ENCODE results near the gene RBM19. TPM values are rescaled to one million over a fixed set of nuclear protein-coding genes. Genes with fewer than 3 reads are reported as not detected.

The RBM19 gene
- total and polyA plus RNA-seq, 2 of the 4 experiments (the other 2 are of a cell fraction), result 18.7 to 19.2 TPM

DNA sequence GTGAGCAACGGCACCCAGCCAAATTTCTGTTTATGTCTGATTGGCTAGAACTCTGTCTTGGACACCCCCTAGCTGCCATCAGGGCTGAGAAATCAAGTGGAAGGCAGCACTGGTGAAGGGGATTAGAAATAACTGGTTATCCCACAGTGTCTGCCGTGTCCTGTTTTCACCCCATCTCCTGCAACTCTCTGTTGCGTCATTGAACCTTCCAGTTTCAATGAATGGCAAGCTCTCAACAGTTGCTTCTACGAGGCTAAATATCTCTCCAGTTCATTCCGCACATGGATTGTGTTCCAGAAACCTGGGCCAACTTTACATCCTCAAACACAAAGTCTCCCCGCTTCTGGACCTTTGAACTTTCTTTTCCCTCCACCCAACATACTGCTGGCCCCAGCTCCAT is 173.7 kb downstream of the RBM19 start:
- in situ Hi-C loops (cut with MboI; ENCODE audit: low sequenced_read_pairs), result no loop called here
- Histone ChIP-seq H3K4me1 (ENCODE audit: control insufficient read depth, insufficient read depth, low read length) (no peaks in the 10 kb centered on the region), H3K23ac (ENCODE audit: low read depth, low read length) (no peak overlapping the region), H3K4me3 (ENCODE audit: insufficient read depth, low read depth, low read length) (no peak overlapping the region), H4K8ac (ENCODE audit: low read depth in 2 of 2, low read length in 2 of 2) (no peak overlapping the region), H3K56ac (ENCODE audit: extremely low read depth, insufficient read depth, low read length) (no peak overlapping the region), H4K91ac (ENCODE audit: insufficient read depth, low read depth, low read length) (no peak overlapping the region), H3K36me3 (ENCODE audit: control insufficient read depth, insufficient read depth, low read length) (no peaks in the 10 kb centered on the region), H2AK5ac (ENCODE audit: low read depth, low read length) (no peak overlapping the region), H3K9me3 (ENCODE audit: control insufficient read depth, insufficient read depth, low read length) (no peaks in the 10 kb centered on the region), H3K14ac (replicated peaks; ENCODE audit: low read depth, low read length) (no peak overlapping the region), H3K4ac (ENCODE audit: low read depth, low read length) (no peak overlapping the region), H2BK5ac (ENCODE audit: low read depth, low read length, poor library complexity, severe bottlenecking) (no peak overlapping the region), H3K27me3 (ENCODE audit: control insufficient read depth, insufficient read depth, low read length) (peaks cover 24% of the 10 kb centered on the region; the same call in 1 of the 2 replicates), H2AFZ (replicated peaks; ENCODE audit: low read length, poor library complexity) (no peak overlapping the region), H2AK9ac (replicated peaks; ENCODE audit: low read depth, low read length, poor library complexity) (no peak overlapping the region), H3K9ac (ENCODE audit: low read depth, low read length) (no peak overlapping the region), H3K27ac (ENCODE audit: insufficient read depth, low read length) (no peak overlapping the region), H3K79me1 (ENCODE audit: low read depth in 1 of 2, low read length in 2 of 2) (no peaks in the 10 kb centered on the region), H2BK20ac (ENCODE audit: low read depth, low read length) (no peak overlapping the region), H4K20me1 (ENCODE audit: insufficient read depth, low read length) (no peaks in the 10 kb centered on the region), H2BK15ac (ENCODE audit: low read depth, low read length) (no peak overlapping the region), H3K18ac (ENCODE audit: low read depth, low read length) (no peak overlapping the region), H3K9me1 (ENCODE audit: insufficient read depth, low read length) (no peaks in the 10 kb centered on the region), H2BK120ac (ENCODE audit: low read depth, low read length) (no peak overlapping the region), H3K4me2 (ENCODE audit: low read depth, low read length) (no peak overlapping the region), H4K5ac (ENCODE audit: low read depth, low read length) (no peak overlapping the region)
- dilution Hi-C loops (cut with HindIII; ENCODE audit: low sequenced_read_pairs, unreplicated experiment), result no loop called here
- TF ChIP-seq MXI1 (IDR thresholded peaks at IDR 0.05; ENCODE audit: borderline replicate concordance, low read depth, low read length) (no peak), MAZ (IDR thresholded peaks at IDR 0.05; ENCODE audit: borderline replicate concordance, low read depth, low read length) (no peak)
- TF ChIP-seq, protein P1, sequence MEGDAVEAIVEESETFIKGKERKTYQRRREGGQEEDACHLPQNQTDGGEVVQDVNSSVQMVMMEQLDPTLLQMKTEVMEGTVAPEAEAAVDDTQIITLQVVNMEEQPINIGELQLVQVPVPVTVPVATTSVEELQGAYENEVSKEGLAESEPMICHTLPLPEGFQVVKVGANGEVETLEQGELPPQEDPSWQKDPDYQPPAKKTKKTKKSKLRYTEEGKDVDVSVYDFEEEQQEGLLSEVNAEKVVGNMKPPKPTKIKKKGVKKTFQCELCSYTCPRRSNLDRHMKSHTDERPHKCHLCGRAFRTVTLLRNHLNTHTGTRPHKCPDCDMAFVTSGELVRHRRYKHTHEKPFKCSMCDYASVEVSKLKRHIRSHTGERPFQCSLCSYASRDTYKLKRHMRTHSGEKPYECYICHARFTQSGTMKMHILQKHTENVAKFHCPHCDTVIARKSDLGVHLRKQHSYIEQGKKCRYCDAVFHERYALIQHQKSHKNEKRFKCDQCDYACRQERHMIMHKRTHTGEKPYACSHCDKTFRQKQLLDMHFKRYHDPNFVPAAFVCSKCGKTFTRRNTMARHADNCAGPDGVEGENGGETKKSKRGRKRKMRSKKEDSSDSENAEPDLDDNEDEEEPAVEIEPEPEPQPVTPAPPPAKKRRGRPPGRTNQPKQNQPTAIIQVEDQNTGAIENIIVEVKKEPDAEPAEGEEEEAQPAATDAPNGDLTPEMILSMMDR (conservative IDR thresholded peaks at IDR 0.05; ENCODE audit: low read depth, low read length), result no peak
- WGBS, 2 experiments (ENCODE audit: extremely low coverage in 2 of 2, insufficient read length in 1 of 2), result 20% methylated on average over 1 of the region's 6 CpGs; no CpG with 5 or more reads in 1 of the 2 experiments
- no peak for ATAC-seq (ENCODE audit: low read depth)
- POLR2A ChIA-PET (ENCODE audit: unreplicated experiment), result interaction anchor here (1.0 kb wide), 1 partner anchor 69 kb away, joined by 4 read pairs; no protein-coding TSS in a partner anchor
- no TSS peak for BruUV-seq (replicated peaks)
- CTCF ChIA-PET, result no interaction called here
- no peak for DNase-seq
- intact Hi-C loops (cut with micrococcal nuclease), result no loop called here
